Right renal pelvis (tissue), 4 donors: Measurements from ENCODE around the gene RTL9. TPM values are rescaled to one million over a fixed set of nuclear protein-coding genes. Genes with fewer than 3 reads are reported as not detected.

ENCODE experiments used
- DNase-seq, 4 donors: peaks; one replicate each; pipeline ENCODE4 v3.0.0-alpha.2; 2013; ENCODE audit warnings: low read depth in 4 of 4, low spot score in 3 of 4, missing footprints in 1 of 4
- polyA plus RNA-seq, 4 donors: library from polyadenylated mRNA; unstranded; fragments of 120-200 nt; gene quantifications; one replicate each; pipeline ENCODE4 v1.2.1, GENCODE V29; 2013; ENCODE audit not compliant: insufficient read length in 4 of 4

Gene RTL9
- polyA plus RNA-seq, 4 donors, result 0.21 to 0.30 (median 0.26) TPM

DNA sequence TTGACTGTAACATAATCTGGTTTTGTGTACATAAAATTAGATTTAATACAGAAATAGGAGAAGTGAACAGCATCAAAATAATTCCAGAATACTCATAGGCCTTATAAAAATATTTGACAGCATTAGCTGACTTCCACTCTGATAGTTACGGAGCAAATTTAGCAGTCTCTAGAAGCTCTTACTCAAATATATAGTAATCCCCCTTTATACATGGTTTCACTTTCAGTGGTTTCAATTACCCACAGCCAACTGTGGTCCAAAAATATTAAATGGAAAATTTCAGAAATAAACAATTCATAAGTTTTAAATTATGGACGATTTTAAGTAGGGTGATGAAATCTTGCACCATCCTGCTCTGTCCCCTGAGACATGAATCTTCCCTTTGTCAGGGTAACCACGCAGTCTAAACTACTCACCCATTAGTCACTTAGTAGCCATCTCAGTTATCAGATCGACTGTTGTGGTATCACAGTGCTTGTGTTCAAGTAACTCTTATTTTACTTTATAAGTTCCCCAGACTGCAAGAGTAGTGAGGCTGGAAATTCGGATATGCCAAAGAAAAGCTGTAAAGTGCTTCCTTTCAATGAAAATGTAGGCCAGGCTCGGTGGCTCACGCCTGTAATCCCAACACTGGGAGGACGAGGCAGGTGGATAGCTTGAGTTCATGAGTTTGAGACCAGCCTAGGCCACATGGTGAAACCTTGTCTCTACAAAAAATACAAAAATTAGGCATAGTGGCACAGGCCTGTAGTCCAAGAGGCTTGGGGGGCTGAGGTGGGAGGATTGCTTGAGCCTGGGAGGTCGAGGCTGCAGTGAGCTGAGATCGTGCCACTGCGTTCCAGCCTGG, 17.2 kb upstream of the RTL9 start:
- no peak for DNase-seq

DNA sequence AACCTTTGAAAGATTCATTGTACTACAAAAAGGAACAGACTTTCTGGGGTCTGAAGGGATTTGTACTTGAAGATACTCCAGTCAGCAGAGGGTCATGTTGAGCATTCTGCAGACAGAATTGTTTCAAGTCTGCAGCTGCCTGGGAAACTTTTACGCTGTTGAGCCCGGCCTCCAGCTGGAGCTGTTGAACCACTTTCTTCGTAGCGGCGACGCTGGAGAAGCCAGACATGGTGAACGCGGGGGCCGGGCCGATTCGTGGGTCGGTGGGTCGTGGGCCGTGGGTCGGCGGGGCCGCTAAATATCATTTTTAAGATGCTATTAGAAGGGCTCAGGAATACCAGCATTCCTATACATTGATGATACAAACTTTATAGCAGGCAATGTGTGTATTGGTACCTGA, 12.0 kb upstream of the RTL9 start:
- DNase-seq, result no peak

DNA sequence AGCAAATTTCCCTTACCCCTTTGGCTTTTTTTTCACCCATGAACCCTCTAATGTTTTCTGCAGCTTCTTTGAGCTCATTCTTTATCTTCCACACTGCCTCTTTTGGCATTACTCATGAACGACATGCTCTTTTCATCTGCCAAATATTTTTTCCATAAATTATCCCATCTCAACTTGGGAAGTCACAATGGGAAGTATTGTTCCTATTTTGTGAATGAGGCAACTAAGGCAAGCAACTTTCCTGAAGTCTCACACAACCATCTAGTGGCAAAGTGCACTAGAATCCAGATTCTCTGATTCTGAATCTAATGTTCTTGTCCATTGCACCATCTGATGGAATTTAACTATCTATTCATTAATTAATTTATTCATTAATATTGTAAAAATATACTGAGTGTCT, 625 bp downstream of the RTL9 start:
- DNase-seq, result no peak

DNA sequence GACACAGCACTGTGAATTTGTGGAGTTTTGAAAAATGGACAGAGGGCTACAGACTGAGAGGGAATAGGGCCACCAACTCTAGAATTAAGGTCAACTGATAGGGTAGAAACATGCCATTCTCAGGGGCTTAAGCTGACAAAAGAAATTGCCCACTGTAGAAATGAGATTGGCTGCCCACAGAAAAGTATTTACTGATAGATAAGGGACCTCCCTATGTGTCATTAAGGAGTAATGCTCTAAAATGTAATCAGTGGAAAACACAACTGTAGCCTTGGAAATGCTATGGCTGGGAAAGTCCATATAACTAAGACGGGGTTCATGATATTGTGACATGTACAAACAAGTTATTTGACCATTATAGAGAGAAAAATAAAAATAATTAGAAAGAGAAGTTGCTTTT, 4.6 kb downstream of the RTL9 start:
- no peak for DNase-seq

DNA sequence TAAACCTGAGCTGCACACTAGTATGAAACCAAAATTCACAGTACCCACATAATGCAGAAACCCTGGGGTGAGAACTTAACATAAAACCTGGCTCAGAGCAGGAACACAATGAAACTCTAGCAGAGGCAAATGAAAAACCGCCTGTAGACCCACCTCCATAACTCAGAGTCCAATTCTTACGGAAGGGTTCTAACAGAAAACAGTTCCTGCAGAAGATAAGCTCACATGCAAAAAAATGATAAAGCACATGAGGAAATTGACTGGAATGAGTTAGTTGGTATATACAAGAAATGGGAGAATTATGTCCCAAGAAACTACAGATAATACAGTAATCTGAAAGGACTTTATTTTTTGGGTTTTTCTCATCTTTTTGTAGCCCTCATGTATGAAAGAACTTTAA, 14.7 kb downstream of the RTL9 start:
- no peak for DNase-seq

DNA sequence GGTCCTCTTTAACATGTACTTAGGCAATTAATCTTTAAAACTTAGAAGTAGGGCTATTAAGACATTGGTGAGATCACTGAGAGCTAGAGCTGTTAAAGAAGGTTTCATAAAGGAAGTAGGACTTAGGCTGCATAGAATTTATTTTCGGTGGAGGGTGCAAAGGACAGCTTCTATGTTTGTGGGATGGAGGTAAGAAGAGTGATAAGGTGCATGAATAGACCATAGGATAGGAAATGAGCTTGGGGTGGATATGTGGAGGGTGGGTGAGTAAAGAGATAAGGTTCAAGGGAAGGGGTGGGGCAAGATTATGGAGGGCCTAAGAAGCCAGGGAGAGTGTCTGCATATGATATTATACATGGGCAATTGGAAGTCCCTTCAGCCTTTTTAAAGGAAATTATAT, 15.9 kb downstream of the RTL9 start:
- no peak for DNase-seq

DNA sequence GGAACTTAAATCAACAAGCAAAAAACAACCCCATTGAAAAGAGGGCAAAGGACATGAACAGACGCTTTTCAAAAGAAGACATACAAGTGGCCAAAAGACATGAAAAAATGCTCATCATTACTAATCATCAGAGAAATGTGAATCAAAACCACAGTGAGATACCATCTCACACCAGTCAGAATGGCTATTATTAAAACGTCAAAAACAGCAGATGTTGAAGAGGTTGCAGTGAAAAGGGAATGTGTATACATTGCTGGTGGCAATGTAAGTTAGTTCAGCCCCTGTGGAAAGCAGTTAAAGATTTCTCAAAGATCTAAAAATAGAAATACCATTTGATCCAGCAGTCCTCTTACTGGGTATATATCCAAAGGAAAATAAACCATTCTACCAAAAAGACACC, 22.6 kb downstream of the RTL9 start:
- no peak for DNase-seq

DNA sequence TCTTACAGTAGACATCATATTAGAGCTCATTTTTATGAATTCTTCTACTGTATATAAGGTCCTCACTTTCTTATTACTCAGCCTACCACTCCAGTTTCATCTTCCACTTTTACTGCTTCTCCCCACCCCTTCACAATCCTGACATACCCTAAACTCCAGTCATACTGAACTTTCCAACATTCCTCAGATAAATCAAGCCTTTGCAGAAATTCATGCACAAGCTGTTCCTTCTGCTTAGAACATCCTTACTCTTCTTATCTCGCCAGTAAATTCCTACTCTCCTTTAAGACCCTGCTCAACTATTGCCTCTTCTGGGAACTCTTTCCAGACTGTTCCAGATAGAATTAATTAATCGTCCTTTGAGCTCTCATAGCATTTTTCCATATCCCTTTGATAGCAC, 24.8 kb downstream of the RTL9 start:
- no peak for DNase-seq

DNA sequence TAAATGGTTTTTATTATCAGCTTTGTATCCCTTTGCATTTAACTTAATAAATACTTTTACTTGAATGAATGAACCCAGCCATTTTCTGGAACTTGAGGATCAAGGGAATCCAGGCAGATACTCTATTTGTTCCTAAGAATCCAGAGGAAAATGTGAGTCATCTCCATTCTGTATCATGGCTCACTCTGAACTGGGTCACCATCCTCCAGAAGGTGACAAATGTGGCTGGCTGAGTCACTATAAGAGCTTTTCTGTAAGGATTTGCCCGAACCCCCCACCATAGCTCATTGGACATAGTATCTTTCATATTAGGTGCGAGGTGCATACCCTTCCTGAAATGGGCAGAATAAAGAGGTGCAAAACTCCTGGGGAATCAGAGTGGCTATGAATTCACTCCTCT, 25.8 kb downstream of the RTL9 start:
- no peak for DNase-seq

DNA sequence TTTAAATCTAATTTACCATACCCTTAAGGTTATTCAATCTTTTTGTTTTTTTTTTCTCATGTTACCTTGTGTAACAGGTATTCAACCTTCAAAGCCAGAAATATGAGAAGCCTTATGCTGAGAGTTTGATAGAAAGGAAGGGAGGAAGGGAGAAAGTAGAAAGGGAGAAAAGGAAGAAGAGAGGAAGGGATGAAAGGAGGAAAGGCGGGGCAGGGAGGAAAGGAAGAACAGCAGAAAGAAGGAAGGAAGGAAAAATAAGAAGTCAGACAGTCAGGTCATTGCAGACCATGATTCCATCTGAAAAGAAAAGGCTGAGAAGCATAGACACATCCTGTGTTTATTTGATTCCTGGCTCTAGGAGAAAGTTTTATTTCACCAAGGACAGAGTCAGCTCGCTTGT, 30.9 kb downstream of the RTL9 start:
- no peak for DNase-seq

DNA sequence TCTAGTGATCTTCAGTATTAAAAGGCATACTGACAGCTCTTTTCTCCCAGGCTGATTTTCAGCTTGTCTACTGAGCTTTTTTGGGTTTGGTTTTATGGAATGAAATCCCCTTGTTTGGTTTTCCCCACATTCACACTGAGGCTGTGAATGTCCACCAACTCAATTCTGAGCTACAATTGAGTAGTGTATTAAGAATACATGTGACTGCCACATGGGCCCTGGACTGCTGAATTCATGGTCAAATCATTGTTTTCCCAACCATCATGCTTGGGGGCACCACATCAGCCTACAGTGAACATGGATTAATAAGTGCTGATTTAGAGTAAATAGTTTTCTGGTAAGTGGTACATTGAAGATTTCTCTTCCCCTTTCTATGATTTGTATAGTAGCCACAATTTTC, 32.4 kb downstream of the RTL9 start:
- no peak for DNase-seq

DNA sequence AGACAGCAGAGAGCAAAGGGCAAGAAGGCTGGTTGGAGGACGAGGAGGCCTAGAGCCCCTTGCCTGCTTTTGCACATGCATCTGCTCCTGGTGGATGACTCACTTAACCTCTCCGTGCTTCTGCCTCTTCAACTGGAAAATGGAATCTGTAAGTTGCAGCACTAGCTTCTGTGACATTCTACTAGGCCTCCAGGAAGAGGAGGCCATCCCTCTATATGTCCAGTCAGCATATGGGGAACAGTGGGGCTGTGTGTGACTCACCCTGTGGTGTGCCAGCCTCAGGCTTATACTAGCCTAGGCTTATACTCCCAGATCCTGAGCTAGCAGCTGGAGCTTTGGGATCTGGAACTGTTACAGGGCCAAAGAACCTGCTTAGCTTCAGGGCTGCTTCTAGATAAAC, 36.0 kb downstream of the RTL9 start:
- no peak for DNase-seq

DNA sequence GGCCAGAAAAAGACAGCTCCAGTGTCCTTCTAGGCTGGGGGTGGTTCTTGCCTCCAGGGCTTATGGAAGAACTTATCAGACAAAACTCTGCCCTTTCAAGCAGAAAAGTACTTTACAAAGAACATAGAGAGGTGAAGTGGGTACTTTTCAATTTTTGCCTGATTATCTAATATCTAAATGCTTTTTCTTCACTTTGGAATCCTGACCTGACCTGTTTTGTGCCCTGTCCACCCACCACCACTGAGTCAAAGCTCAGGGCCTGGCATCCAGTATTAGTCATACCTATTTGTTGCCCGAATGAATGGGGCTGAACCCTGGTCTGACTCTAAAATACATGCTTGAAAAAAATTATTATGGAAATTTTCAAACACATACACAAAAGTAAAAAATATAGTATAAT, 37.2 kb downstream of the RTL9 start:
- DNase-seq, result no peak

DNA sequence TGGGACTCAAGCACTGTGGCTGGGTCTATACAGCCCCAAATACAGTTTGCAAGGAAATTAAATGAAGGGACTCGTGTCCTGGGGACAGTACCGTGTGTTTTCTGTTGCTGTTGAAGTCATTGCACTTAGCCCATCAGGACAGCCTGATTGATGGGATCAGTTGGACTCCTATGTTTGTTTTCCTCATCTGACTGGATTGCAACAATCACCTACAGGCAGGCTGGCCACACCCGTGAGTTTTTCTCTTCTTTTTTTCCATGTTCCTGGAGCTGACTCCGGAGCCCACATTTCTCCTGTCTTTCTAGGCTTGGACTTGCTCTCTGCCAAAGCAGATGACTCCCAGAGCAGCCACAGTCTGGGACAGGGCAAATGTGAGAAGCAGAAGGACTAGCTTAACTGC, 38.1 kb downstream of the RTL9 start:
- DNase-seq, result no peak

DNA sequence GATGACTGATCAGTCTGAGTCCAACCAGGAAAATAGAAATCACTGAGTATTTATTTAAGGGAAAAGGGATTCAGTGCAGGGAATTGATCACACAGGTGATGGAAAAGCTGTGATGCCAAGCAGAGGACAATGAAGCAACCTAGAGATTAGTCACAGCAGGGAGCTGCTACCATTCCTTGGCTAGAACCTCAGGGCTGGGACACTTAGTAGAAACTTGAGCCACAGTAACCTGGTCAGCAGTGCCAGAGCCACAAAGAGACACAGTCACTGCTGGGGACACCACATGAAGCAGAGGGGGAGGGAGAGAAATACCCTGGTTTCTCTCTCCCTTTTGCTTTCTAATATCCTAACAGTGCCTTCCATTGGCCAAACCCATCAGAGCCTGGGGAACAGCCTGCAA, 38.7 kb downstream of the RTL9 start:
- no peak for DNase-seq

DNA sequence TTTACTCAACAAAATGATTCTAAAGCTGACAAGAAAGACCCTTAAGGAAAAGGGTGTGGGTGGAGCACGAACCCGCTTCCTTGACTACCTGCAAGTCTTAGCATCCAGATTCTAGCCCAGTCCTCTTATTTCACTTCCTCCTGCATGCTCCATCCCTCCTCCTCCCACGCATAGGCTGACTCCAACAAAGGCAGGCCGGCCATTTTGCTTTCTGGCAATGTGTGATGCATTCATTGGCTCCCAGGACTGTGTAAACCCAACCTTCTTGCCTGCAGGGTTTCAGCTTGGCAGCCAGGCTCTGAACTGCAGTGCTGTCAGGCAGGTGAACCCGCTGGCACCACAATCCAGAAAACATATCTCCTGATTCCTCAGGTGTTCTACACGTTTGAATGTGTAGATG, 39.3 kb downstream of the RTL9 start:
- no peak for DNase-seq

DNA sequence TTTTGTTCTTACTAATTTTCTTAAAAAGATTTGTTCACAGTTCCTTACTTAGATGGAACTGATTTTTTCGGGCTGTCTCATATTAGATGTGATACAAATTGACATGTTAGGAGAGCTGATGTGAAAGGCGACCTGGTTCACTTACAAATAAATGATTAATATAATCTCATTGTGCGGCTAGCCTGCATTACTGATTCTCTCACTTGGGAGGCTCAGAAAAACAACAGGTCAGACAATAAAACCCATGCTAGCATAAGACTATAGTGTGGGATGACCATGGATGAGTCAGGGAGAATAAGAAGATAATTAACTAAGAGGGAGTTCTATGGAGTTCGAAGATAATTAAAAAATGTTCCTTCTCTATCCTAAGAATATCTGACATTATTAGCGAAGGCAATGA, 40.8 kb downstream of the RTL9 start:
- no peak for DNase-seq

DNA sequence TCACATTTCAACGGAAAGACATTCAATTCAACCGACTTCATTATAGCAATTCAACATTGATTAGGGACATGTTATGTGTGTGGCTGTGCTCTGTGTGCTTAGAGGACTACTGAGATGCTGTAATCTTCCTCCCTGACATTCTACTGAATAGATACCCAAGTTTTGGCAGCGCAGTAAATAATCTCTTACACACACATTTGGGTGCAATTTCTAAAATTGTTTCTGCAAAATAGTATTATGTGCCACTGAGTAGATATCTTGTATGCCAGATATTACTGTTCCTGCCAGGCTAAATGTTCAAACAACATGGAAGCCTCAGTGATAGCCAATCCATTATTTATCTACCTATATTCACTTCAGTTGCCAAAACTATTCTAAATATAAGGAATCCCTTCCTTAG, 41.3 kb downstream of the RTL9 start:
- DNase-seq, result no peak

DNA sequence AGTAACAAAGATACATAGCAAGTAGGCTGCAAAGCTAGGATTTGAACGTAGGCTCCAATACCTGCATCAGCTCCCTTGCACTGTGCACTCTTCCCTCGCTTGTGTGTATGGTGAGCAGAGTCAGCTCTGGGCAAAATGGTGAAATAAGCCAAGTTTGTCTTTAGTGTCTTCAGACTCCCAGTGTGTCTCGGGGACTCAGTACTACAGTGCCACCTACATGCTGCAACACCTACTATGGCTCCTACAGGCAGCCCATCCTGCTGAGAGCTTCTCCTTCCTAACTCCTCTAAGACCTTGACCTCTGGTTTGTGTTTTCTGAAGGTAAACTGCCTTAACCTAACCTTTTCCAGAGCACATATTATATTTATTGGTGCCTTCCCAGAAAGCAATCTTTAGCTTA, 42.5 kb downstream of the RTL9 start:
- no peak for DNase-seq

DNA sequence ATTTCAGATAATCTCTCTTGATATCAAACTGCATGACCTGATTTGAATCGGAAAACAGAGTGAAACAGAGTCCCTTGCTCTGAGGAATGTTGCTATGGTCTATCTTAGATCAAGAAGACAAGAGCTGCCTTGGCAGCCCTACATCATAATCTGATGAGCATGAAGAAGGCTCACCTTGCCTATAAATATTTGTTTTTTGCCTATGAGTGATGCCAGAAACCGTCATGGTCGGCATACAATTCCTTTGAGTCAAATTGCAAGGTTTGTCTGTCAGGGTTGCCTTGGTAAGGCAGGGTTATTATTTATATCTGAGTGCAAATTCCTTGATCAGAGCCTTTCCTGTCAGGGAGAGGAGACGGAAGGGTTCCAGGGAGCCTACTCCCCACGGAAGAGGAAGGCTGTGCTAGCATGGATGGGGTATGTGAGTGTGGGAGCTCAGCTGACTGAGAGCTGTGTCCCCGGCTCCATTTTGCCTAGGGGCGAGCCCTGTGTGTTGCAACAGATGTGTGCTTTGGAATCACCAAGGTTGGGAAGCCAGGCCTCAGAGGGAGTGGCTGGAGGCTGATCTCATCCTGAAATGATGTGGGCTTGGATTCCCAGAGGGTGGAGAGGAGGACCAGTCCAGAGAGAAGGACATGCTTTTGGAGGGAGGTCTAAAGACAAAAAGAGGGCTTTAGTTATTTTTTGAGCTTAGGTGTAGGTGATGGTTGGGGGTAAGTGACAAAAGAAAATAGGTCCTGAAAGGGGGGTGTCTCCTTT, 43.6 kb downstream of the RTL9 start:
- no peak for DNase-seq

DNA sequence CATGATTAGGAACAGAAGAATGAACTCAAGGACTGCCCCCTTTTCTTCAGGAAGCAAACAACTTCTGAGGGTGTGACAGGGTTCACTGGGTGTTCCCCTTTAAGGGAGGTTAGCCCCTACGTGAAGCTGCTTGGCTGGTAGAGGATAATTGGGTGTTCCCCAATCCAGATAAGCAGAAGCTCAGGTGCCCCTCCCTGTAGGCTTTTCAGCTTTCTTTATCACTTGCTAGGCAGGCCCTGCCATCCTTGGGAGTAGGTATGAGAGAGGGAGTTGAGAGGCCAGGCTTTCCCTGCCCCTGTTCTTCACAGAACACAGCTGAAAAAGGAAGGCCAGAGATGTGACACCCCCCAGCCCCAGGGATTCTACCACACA, 44.2 kb downstream of the RTL9 start:
- DNase-seq, result no peak
